Calu3 (cell line): Measurements from ENCODE around the gene C1QTNF2. TPM values are rescaled to one million over a fixed set of nuclear protein-coding genes. Genes with fewer than 3 reads are reported as not detected.
A peak's percentile ranks its signal among the peaks of the same experiment; 100 is the strongest.

Source experiments
- BruUV-seq: library from RNA; stranded (reverse); fragments of 400-500 nt; replicated peaks from 2 replicates; lab custom pipeline; 2021; lab: Mats Ljungman, UMichigan
- CTCF ChIA-PET: fragments of 300-600 bp; sonication (Branson Sonifier 250); formaldehyde crosslinking; loops from one replicate; lab custom pipeline; 2022; ENCODE audit warnings: antibody characterized with exemption; lab: Charles Lee
- DNase-seq: peaks from one replicate; pipeline ENCODE4 v3.0.0; 2022
- H3K27ac Mint-ChIP-seq: one replicate; pipeline ENCODE4 v1.8.0; 2022; ENCODE audit warnings: mixed read lengths; ENCODE audit not compliant: unreplicated experiment
- H3K27me3 Mint-ChIP-seq: one replicate; pipeline ENCODE4 v1.8.0; 2022; ENCODE audit warnings: mixed read lengths; ENCODE audit not compliant: unreplicated experiment
- H3K36me3 Mint-ChIP-seq: one replicate; pipeline ENCODE4 v1.8.0; 2022; ENCODE audit warnings: mild to moderate bottlenecking, moderate library complexity, mixed read lengths; ENCODE audit not compliant: insufficient read depth, unreplicated experiment
- H3K4me1 Mint-ChIP-seq: one replicate; pipeline ENCODE4 v1.8.0; 2022; ENCODE audit warnings: mild to moderate bottlenecking, low read depth, mixed read lengths; ENCODE audit not compliant: unreplicated experiment
- H3K4me3 Mint-ChIP-seq: one replicate; pipeline ENCODE4 v1.8.0; 2022; ENCODE audit warnings: mild to moderate bottlenecking, low read depth, moderate library complexity, mixed read lengths; ENCODE audit not compliant: unreplicated experiment
- H3K9me3 Mint-ChIP-seq: one replicate; pipeline ENCODE4 v1.8.0; 2022; ENCODE audit warnings: low read depth, mixed read lengths; ENCODE audit not compliant: unreplicated experiment
- CTCF ChIP-seq: fragments of 200-600 bp; IDR thresholded peaks from one replicate; pipeline ENCODE4 v1.8.0; 2022; ENCODE audit warnings: antibody characterized with exemption; ENCODE audit not compliant: unreplicated experiment
- intact Hi-C: fragments of 100-400 bp; cut with micrococcal nuclease; formaldehyde crosslinking; loops from one replicate; pipeline ENCODE4 v1.10.0; 2022; ENCODE audit not compliant: unreplicated experiment
- total RNA-seq: library from RNA; stranded (reverse); gene quantifications from 2 replicates; pipeline ENCODE4 v1.2.3, GENCODE V29; 2022

C1QTNF2 gene
- total RNA-seq, 1 experiment from 2014 or later: not detected

GRCh38 chr5:160375166-160375565 is 4.7 kb upstream of the C1QTNF2 start:
- peaks cover 87% of the 10 kb centered on the region for H3K27me3 Mint-ChIP-seq
- CTCF ChIA-PET: no interaction called here
- no peak for DNase-seq
- H3K9me3 Mint-ChIP-seq: no peaks in the 10 kb centered on the region
- H3K36me3 Mint-ChIP-seq: peaks cover 4% of the 10 kb centered on the region
- TF ChIP-seq CTCF: no peak
- no TSS peak for BruUV-seq
- H3K27ac Mint-ChIP-seq: no peak overlapping the region
- H3K4me1 Mint-ChIP-seq: no peaks in the 10 kb centered on the region
- H3K4me3 Mint-ChIP-seq: no peak overlapping the region
- intact Hi-C loops: no loop called here

- Mint-ChIP-seq H3K9me3 (peaks cover 2% of the 10 kb centered on the region), H3K4me1 (peaks cover 9% of the 10 kb centered on the region), H3K36me3 (peaks cover 6% of the 10 kb centered on the region), H3K27me3 (peaks cover 91% of the 10 kb centered on the region), H3K4me3 (no peak overlapping the region), H3K27ac (no peak overlapping the region)
- no peak for DNase-seq
- CTCF ChIA-PET: interaction anchor here (2.1 kb wide), 1 partner anchor 20 kb away, joined by 8 read pairs; no protein-coding TSS in a partner anchor
- no TSS peak for BruUV-seq
- no peak for TF ChIP-seq CTCF
- intact Hi-C loops: no loop called here
These were observed 868 bp upstream of the C1QTNF2 start for GRCh38 chr5:160371294-160371693.

GRCh38 chr5:160370713-160371034 is 248 bp upstream of the C1QTNF2 start:
- H3K36me3 Mint-ChIP-seq: peaks cover 6% of the 10 kb centered on the region
- CTCF ChIA-PET: interaction anchor here (0.7 to 2.1 kb wide), 4 partner anchors 11 to 349 kb away, joined by 4 to 8 read pairs (median 5); partner anchors contain the start of gene FAM200C
- no peak for TF ChIP-seq CTCF
- intact Hi-C loops: no loop called here
- DNase-seq: no peak
- peaks cover 85% of the 10 kb centered on the region for H3K27me3 Mint-ChIP-seq
- no TSS peak for BruUV-seq
- peaks cover 9% of the 10 kb centered on the region for H3K4me1 Mint-ChIP-seq
- no peak overlapping the region for H3K27ac Mint-ChIP-seq
- H3K4me3 Mint-ChIP-seq: peak overlapping the region; percentile 71
- H3K9me3 Mint-ChIP-seq: peaks cover 2% of the 10 kb centered on the region

- H3K4me1 Mint-ChIP-seq: peaks cover 9% of the 10 kb centered on the region
- BruUV-seq: no TSS peak
- CTCF ChIA-PET: interaction anchor here (0.6 to 1.1 kb wide), 2 partner anchors 55 to 241 kb away, joined by 3 to 4 read pairs; partner anchors contain the start of gene CCNJL
- no peak for DNase-seq
- H3K27ac Mint-ChIP-seq: no peak overlapping the region
- no peak overlapping the region for H3K4me3 Mint-ChIP-seq
- peaks cover 2% of the 10 kb centered on the region for H3K9me3 Mint-ChIP-seq
- intact Hi-C loops: no loop called here
- H3K36me3 Mint-ChIP-seq: peaks cover 6% of the 10 kb centered on the region
- TF ChIP-seq CTCF: no peak
- peaks cover 57% of the 10 kb centered on the region for H3K27me3 Mint-ChIP-seq
These were observed 2.5 kb downstream of the C1QTNF2 start for GRCh38 chr5:160367885-160368284.
